ENCODE measurements around the gene ZNF614.

- TF ChIP-seq ARID3A (IDR thresholded peaks at IDR 0.05; ENCODE audit: low read depth, low read length): no peak; the same call in 1 of the 2 replicates
- no peak for TF ChIP-seq BCLAF1 (IDR thresholded peaks at IDR 0.05)
- TF ChIP-seq PCBP2 (optimal IDR thresholded peaks at IDR 0.05; ENCODE audit: low read depth, low read length, poor library complexity, severe bottlenecking): no peak
- TF ChIP-seq, protein P1, sequence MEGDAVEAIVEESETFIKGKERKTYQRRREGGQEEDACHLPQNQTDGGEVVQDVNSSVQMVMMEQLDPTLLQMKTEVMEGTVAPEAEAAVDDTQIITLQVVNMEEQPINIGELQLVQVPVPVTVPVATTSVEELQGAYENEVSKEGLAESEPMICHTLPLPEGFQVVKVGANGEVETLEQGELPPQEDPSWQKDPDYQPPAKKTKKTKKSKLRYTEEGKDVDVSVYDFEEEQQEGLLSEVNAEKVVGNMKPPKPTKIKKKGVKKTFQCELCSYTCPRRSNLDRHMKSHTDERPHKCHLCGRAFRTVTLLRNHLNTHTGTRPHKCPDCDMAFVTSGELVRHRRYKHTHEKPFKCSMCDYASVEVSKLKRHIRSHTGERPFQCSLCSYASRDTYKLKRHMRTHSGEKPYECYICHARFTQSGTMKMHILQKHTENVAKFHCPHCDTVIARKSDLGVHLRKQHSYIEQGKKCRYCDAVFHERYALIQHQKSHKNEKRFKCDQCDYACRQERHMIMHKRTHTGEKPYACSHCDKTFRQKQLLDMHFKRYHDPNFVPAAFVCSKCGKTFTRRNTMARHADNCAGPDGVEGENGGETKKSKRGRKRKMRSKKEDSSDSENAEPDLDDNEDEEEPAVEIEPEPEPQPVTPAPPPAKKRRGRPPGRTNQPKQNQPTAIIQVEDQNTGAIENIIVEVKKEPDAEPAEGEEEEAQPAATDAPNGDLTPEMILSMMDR (CRISPR knock-in tag; IDR thresholded peaks at IDR 0.05): peak; percentile 27; the same call in 1 of the 2 replicates
These were observed 20.6 kb upstream of the ZNF614 start, which contains the start of gene ZNF432 for GRCh38 chr19:52048555-52049501.

Measured in HepG2 (cell line).